H1 (cell line): ENCODE results near the gene MYH3. TPM values are rescaled to one million over a fixed set of nuclear protein-coding genes. Genes with fewer than 3 reads are reported as not detected.

Experiments
- CTCF ChIA-PET: fragments of 300-600 bp; sonication (Branson Sonifier 250); formaldehyde crosslinking; loops from one replicate; lab custom pipeline; 2021; ENCODE audit not compliant: partially characterized antibody; lab: Charles Lee
- POLR2A ChIA-PET: fragments of 300-600 bp; sonication (Branson Sonifier 250); formaldehyde crosslinking; loops from one replicate; lab custom pipeline; 2021; ENCODE audit warnings: inconsistent platforms; ENCODE audit not compliant: partially characterized antibody; lab: Charles Lee
- DNase-seq, 2 experiments: peaks; one replicate each; pipeline versions ENCODE4 v3.0.0 to v3.0.0-alpha.2; 2010 to 2022; ENCODE audit warnings: low spot score in 2 of 2, low read depth in 1 of 2, mixed read lengths in 1 of 2
- FAIRE-seq: peaks from 2 replicates; lab custom pipeline; 2011; peaks lifted over from hg19 to GRCh38; lab: Jason Lieb, UNC
- H2AFZ ChIP-seq: 2 replicates; pipeline ENCODE4 v1.8.1; 2012; ENCODE audit warnings: low read length, inconsistent platforms
- H2AK5ac ChIP-seq: 2 replicates; pipeline ENCODE4 v1.6.1; 2013; ENCODE audit warnings: low read depth, low read length
- H2BK120ac ChIP-seq: replicated peaks from 2 replicates; pipeline ENCODE3; 2013; ENCODE audit warnings: low read depth, low read length, inconsistent platforms
- H2BK12ac ChIP-seq: 2 replicates; pipeline ENCODE4 v1.6.1; 2013; ENCODE audit warnings: low read depth, low read length
- H2BK15ac ChIP-seq: 2 replicates; pipeline ENCODE4 v1.6.1; 2013; ENCODE audit warnings: low read length
- H2BK20ac ChIP-seq: 2 replicates; pipeline ENCODE4 v1.6.1; 2013; ENCODE audit warnings: low read length
- H2BK5ac ChIP-seq: 2 replicates; pipeline ENCODE4 v1.6.1; 2013; ENCODE audit warnings: low read depth, low read length
- H3K14ac ChIP-seq: 2 replicates; pipeline ENCODE4 v1.6.1; 2013; ENCODE audit warnings: inconsistent platforms; ENCODE audit not compliant: insufficient read length
- H3K18ac ChIP-seq: 2 replicates; pipeline ENCODE4 v1.6.1; 2013; ENCODE audit warnings: low read length; ENCODE audit errors: extremely low read depth
- H3K23ac ChIP-seq: 2 replicates; pipeline ENCODE4 v1.6.1; 2013; ENCODE audit warnings: inconsistent platforms; ENCODE audit not compliant: insufficient read length
- H3K23me2 ChIP-seq: 2 replicates; pipeline ENCODE4 v1.6.1; 2013; ENCODE audit warnings: low read depth, low read length
- H3K27ac ChIP-seq: 2 replicates; pipeline ENCODE4 v1.6.1; 2011; ENCODE audit warnings: low read depth, low read length, inconsistent platforms
- H3K27me3 ChIP-seq, 4 experiments: replicated peaks in 1 of 4; 1 replicate in 1 of 4; 2 replicates in 3 of 4; pipeline versions ENCODE4 v1.6.1 to v1.8.1; 2011 to 2013; ENCODE audit warnings: low read length in 3 of 4, mild to moderate bottlenecking in 3 of 4, inconsistent platforms in 2 of 4, mixed read lengths in 2 of 4, moderate library complexity in 1 of 4; ENCODE audit not compliant: control insufficient read depth in 3 of 4, insufficient read depth in 3 of 4; ENCODE audit errors: extremely low read depth in 1 of 4
- H3K36me3 ChIP-seq, 4 experiments: 2 replicates each; pipeline versions ENCODE4 v1.6.1 to v1.8.1; 2011 to 2013; ENCODE audit warnings: mild to moderate bottlenecking in 4 of 4, low read length in 3 of 4, moderate library complexity in 2 of 4, control low read depth in 1 of 4, inconsistent platforms in 1 of 4; ENCODE audit not compliant: insufficient read depth in 4 of 4, control insufficient read depth in 2 of 4
- H3K4ac ChIP-seq: replicated peaks from 2 replicates; pipeline ENCODE3; 2013; ENCODE audit warnings: low read length, low read depth, mixed read lengths, inconsistent platforms; ENCODE audit not compliant: insufficient read length
- H3K4me1 ChIP-seq, 4 experiments: replicated peaks in 1 of 4; 1 replicate in 1 of 4; 2 replicates in 3 of 4; pipeline versions ENCODE4 v1.6.1 to v1.8.1; 2011 to 2013; ENCODE audit warnings: low read length in 3 of 4, inconsistent platforms in 2 of 4, mixed read lengths in 1 of 4; ENCODE audit not compliant: insufficient read depth in 4 of 4, control insufficient read depth in 3 of 4
- H3K4me2 ChIP-seq, 2 experiments: 2 replicates each; pipeline versions ENCODE4 v1.6.1 to v1.8.1; 2011 to 2013; ENCODE audit warnings: low read depth in 2 of 2, low read length in 2 of 2, control low read depth in 1 of 2, inconsistent platforms in 1 of 2, mild to moderate bottlenecking in 1 of 2; ENCODE audit not compliant: insufficient read depth in 1 of 2
- H3K4me3 ChIP-seq, 4 experiments: fragments of 200-600, 300-600 bp in 1 of 4; sonication (generic), shearing (Covaris generic), sonication (Bioruptor Twin) in 1 of 4; 2 replicates each; pipeline versions ENCODE4 v1.5.1 to v1.8.1; 2011 to 2016; ENCODE audit warnings: low read length in 4 of 4, low read depth in 3 of 4, control low read depth in 2 of 4, inconsistent platforms in 2 of 4, mild to moderate bottlenecking in 2 of 4, mixed read lengths in 1 of 4, moderate library complexity in 1 of 4; ENCODE audit not compliant: insufficient read depth in 2 of 4; ENCODE audit errors: extremely low read depth in 1 of 4
- H3K56ac ChIP-seq: replicated peaks from 2 replicates; pipeline ENCODE3; 2013; ENCODE audit warnings: low read depth, mild to moderate bottlenecking, mixed read lengths, low read length, inconsistent platforms; ENCODE audit not compliant: insufficient read length
- H3K79me1 ChIP-seq: 2 replicates; pipeline ENCODE4 v1.6.1; 2013; ENCODE audit warnings: low read depth, low read length, control low read depth
- H3K79me2 ChIP-seq, 2 experiments: 2 replicates each; pipeline versions ENCODE4 v1.6.1 to v1.8.1; 2012 to 2013; ENCODE audit warnings: low read length in 2 of 2, mild to moderate bottlenecking in 2 of 2, inconsistent platforms in 1 of 2; ENCODE audit not compliant: insufficient read depth in 2 of 2, control insufficient read depth in 1 of 2
- H3K9ac ChIP-seq, 4 experiments: replicated peaks in 1 of 4; 1 replicate in 1 of 4; 2 replicates in 3 of 4; pipeline versions ENCODE4 v1.6.1 to v1.8.1; 2011 to 2013; ENCODE audit warnings: low read depth in 3 of 4, low read length in 3 of 4, control low read depth in 2 of 4, mild to moderate bottlenecking in 2 of 4, moderate library complexity in 2 of 4, inconsistent platforms in 1 of 4; ENCODE audit errors: extremely low read depth in 1 of 4
- H3K9me3 ChIP-seq, 2 experiments: 2 replicates each; pipeline versions ENCODE4 v1.6.1 to v1.8.1; 2012 to 2013; ENCODE audit warnings: mild to moderate bottlenecking in 2 of 2, moderate library complexity in 2 of 2, control low read depth in 1 of 2, inconsistent platforms in 1 of 2, low read depth in 1 of 2, low read length in 1 of 2, mixed read lengths in 1 of 2; ENCODE audit not compliant: insufficient read depth in 2 of 2
- H4K20me1 ChIP-seq, 2 experiments: replicated peaks in 1 of 2; 2 replicates each; pipeline versions ENCODE3 to v1.8.1; 2011 to 2013; ENCODE audit warnings: inconsistent platforms in 2 of 2, low read length in 2 of 2, mild to moderate bottlenecking in 1 of 2; ENCODE audit not compliant: insufficient read depth in 2 of 2, control insufficient read depth in 1 of 2
- H4K5ac ChIP-seq: 2 replicates; pipeline ENCODE4 v1.6.1; 2013; ENCODE audit warnings: low read length, low read depth, mixed read lengths, inconsistent platforms; ENCODE audit not compliant: insufficient read length
- H4K8ac ChIP-seq: 2 replicates; pipeline ENCODE4 v1.8.0; 2013; ENCODE audit warnings: mild to moderate bottlenecking, moderate library complexity, low read length, inconsistent platforms; ENCODE audit not compliant: insufficient read depth; ENCODE audit errors: extremely low read depth
- H4K91ac ChIP-seq: replicated peaks from 2 replicates; pipeline ENCODE3; 2013; ENCODE audit warnings: low read length, mixed read lengths, inconsistent platforms; ENCODE audit not compliant: insufficient read length
- CTBP2 ChIP-seq: IDR thresholded peaks from 2 replicates; pipeline ENCODE4 v1.7.0; 2011; ENCODE audit warnings: borderline replicate concordance, mild to moderate bottlenecking, moderate library complexity, mixed read lengths, low read length; ENCODE audit not compliant: insufficient read depth, insufficient read length
- POLR2AphosphoS5 ChIP-seq: IDR thresholded peaks from 2 replicates; pipeline ENCODE4 v1.6.1; 2011; ENCODE audit warnings: low read depth, low read length
- WGBS, 2 experiments: shearing (Covaris generic) in 1 of 2; methylation state at CpG; one replicate each; pipeline versions ENCODE4 v1.1.6 to v1.1.7; 2013 to 2015; ENCODE audit warnings: low lambda C conversion rate in 2 of 2, mixed read lengths in 2 of 2, inconsistent platforms in 1 of 2, low coverage in 1 of 2, missing lambda C conversion rate in 1 of 2; ENCODE audit not compliant: insufficient replicate concordance in 2 of 2, insufficient coverage in 1 of 2, insufficient read length in 1 of 2; ENCODE audit errors: extremely low coverage in 1 of 2, missing lambda C conversion rate in 1 of 2; 5-methylcytosine and 5-hydroxymethylcytosine counted together
- polyA plus RNA-seq, 7 experiments: library from polyadenylated mRNA; depleted of rRNA in 3 of 7; stranded (reverse) in 5 of 7; unstranded in 2 of 7; fragments of >200 nt in 5 of 7; fragments of 200-250 nt in 2 of 7; gene quantifications; 1 replicate in 5 of 7; 2 replicates in 1 of 7; 4 replicates in 1 of 7; pipeline versions ENCODE4 v1.2.1 to v1.2.3, GENCODE V29; 2011 to 2013; ENCODE audit warnings: missing spikeins in 2 of 7, mixed read lengths in 2 of 7
- total RNA-seq: library from RNA; stranded (reverse); fragmentation: NEBNext Ultra II Directional; extraction: Animal tissue kit (Norgen Biotek cat#: 25700); gene quantifications from 2 replicates; pipeline ENCODE4 v1.2.1, GENCODE V29; 2021

MYH3 gene
- total and polyA plus RNA-seq, 2 of the 8 experiments (the other 6 are each of a cell fraction or from before 2014, with no cell fraction given): 0.65 to 1.8 TPM

GRCh38 chr17:10673312-10673711 lies 16.2 kb upstream of the MYH3 start:
- Histone ChIP-seq H4K5ac (no peak overlapping the region), H3K23ac (no peak overlapping the region), H2BK5ac (no peak overlapping the region), H3K56ac (no peak overlapping the region), H3K79me2 (no peaks in the 10 kb centered on the region), H3K36me3 (peaks cover 4 to 26% (median 7%) of the 10 kb centered on the region in 4 experiments; a peak in 5 of 8 replicates), H2AFZ (no peak overlapping the region), H2BK120ac (no peak overlapping the region), H3K27me3 (no peaks in the 10 kb centered on the region), H3K14ac (no peak overlapping the region), H3K27ac (no peak overlapping the region), H3K23me2 (no peaks in the 10 kb centered on the region), H3K9ac (no peak overlapping the region), H2AK5ac (no peak overlapping the region), H3K9me3 (no peaks in the 10 kb centered on the region), H3K4me2 (no peak overlapping the region), H3K4me1 (no peaks in the 10 kb centered on the region), H2BK20ac (no peak overlapping the region), H4K8ac (no peak overlapping the region), H2BK12ac (no peak overlapping the region), H3K79me1 (no peaks in the 10 kb centered on the region), H4K20me1 (peaks cover 0 to 4% of the 10 kb centered on the region in 2 experiments), H3K4me3 (no peak overlapping the region), H3K4ac (no peak overlapping the region), H3K18ac (no peak overlapping the region), H4K91ac (no peak overlapping the region), H2BK15ac (no peak overlapping the region)
- DNase-seq (no peak), FAIRE-seq (no peak)
- ChIA-PET CTCF (interaction anchor here (0.9 to 3.9 kb wide), 2 partner anchors 10 to 27 kb away, joined by 5 to 26 read pairs; no protein-coding TSS in a partner anchor), POLR2A (interaction anchor here (1.2 to 1.5 kb wide), 3 partner anchors 14 to 20 kb away, joined by 3 to 6 read pairs (median 4); no protein-coding TSS in a partner anchor)
- WGBS, 2 experiments: 88% methylated on average over 12 of the region's 12 CpGs; no CpG with 5 or more reads in 1 of the 2 experiments
- TF ChIP-seq CTBP2 (no peak), POLR2AphosphoS5 (0 out of 2 replicates have a peak, but pooled peaks have one; percentile 18)
